ENCODE measurements around the gene CYGB.

- no peak for TF ChIP-seq CTCF (IDR thresholded peaks at IDR 0.05; ENCODE audit: borderline replicate concordance, extremely low read depth, low read length, poor library complexity, severe bottlenecking)
- no peak for TF ChIP-seq EZH2 (IDR thresholded peaks at IDR 0.05; ENCODE audit: borderline replicate concordance, low read depth, low read length, severe bottlenecking)
Observed at GRCh38 chr17:76584427-76585032, 47.0 kb upstream of the CYGB start.

Data from DND-41 (cell line).